ENCODE measurements around the gene TPSB2. TPM values are rescaled to one million over a fixed set of nuclear protein-coding genes. Genes with fewer than 3 reads are reported as not detected.
"Not testable (repeated sequence)": the region's sequence is repeated elsewhere in the genome, so short reads cannot be mapped to it uniquely, and the experiment has no call there.

Gene TPSB2
- total RNA-seq, 1 donor from 2014 or later, result 3.6 TPM

DNA sequence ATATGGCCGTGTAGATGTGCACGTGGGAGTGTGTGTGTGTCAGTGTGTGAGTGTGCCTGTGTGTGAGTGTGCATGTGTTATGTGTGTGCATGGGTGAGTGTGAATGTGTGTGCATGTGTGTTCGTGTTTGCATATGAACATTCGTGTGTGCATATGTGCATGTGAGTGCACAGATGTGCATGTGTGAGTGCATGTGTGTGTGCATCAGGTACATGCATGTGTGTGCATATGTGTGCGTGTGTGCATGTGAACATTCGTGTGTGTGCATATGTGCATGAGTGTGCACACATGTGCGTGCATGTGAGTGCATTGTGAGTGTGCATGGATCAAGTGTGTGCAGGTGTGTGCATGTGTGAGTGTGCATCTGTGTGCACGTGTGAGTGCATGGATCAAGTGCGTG lies 8.0 kb upstream of the TPSB2 start:
- TF ChIP-seq, protein P1, sequence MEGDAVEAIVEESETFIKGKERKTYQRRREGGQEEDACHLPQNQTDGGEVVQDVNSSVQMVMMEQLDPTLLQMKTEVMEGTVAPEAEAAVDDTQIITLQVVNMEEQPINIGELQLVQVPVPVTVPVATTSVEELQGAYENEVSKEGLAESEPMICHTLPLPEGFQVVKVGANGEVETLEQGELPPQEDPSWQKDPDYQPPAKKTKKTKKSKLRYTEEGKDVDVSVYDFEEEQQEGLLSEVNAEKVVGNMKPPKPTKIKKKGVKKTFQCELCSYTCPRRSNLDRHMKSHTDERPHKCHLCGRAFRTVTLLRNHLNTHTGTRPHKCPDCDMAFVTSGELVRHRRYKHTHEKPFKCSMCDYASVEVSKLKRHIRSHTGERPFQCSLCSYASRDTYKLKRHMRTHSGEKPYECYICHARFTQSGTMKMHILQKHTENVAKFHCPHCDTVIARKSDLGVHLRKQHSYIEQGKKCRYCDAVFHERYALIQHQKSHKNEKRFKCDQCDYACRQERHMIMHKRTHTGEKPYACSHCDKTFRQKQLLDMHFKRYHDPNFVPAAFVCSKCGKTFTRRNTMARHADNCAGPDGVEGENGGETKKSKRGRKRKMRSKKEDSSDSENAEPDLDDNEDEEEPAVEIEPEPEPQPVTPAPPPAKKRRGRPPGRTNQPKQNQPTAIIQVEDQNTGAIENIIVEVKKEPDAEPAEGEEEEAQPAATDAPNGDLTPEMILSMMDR (IDR thresholded peaks at IDR 0.05; ENCODE audit: borderline replicate concordance), result no peak
- intact Hi-C loops (cut with micrococcal nuclease), result no loop called here
- H3K36me3 ChIP-seq, result no peaks in the 10 kb centered on the region
- no peaks in the 10 kb centered on the region for H3K4me1 ChIP-seq
- no peak overlapping the region for H3K27ac ChIP-seq (replicated peaks)
- DNase-seq, result no peak
- no peaks in the 10 kb centered on the region for H3K27me3 ChIP-seq (ENCODE audit: low read depth)
- H3K4me3 ChIP-seq, result no peak overlapping the region
- no peaks in the 10 kb centered on the region for H3K9me3 ChIP-seq (replicated peaks)

DNA sequence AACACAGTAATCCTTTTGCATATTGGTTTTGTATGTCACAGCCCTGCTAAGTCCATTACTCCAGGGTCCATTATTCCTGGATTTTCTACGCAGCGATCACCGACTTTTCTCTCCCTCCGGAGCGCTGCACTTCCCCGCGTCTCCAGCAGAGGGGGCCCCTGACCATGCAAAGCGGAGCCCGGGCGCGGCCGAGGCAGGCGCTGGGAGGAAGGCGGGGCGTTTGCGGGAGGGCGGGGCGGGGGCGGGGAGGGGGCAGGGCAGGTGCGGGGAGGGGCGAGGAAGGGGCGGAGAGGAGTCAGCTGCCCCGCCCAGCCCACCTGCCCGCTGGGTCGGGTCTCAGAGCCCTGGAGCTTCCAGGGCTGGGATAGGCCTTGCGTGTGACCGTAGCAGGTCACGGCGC lies 6.7 kb upstream of the TPSB2 start:
- H3K27me3 ChIP-seq (ENCODE audit: low read depth); DNase-seq; H3K4me1 ChIP-seq; H3K4me3 ChIP-seq; H3K9me3 ChIP-seq (replicated peaks); H3K27ac ChIP-seq (replicated peaks); H3K36me3 ChIP-seq; intact Hi-C loops (cut with micrococcal nuclease): not testable (repeated sequence)

DNA sequence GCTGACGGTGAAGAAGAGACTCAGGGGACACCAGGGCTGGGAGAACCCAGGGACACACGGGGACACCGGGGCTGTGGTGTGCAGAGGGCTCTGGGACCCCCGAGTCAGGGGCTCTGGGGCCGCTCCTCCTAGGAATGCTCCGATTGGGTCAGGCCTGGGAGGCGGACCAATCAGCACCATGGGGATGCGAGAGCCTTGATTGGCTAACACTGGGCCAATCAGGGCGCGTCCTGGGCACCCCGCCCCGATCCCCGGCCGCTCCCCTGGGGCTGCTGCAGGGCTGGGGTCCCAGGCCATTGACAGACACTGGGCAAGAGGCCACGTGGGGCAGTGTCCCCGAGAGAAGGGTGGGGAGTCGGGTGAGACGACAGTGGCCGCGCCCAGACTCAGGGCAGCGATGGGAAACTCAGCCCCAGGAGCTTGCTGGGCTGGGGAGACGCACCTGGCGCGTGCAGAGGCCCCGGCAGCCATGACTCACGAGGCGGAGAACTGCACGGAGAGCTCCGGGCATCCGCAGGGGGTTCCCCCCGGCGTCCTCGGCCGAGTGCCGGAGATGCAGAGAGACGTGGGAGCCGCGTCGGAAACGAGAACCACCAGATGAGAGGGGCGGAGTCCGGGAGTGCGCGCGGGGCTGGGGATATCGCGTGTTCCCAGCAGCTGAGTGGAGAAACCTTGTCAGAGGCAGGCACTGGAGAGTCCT lies 2.2 kb upstream of the TPSB2 start:
- DNase-seq; H3K27ac ChIP-seq (replicated peaks); H3K9me3 ChIP-seq (replicated peaks); intact Hi-C loops (cut with micrococcal nuclease); H3K4me1 ChIP-seq; H3K27me3 ChIP-seq (ENCODE audit: low read depth); H3K4me3 ChIP-seq; H3K36me3 ChIP-seq: not testable (repeated sequence)

DNA sequence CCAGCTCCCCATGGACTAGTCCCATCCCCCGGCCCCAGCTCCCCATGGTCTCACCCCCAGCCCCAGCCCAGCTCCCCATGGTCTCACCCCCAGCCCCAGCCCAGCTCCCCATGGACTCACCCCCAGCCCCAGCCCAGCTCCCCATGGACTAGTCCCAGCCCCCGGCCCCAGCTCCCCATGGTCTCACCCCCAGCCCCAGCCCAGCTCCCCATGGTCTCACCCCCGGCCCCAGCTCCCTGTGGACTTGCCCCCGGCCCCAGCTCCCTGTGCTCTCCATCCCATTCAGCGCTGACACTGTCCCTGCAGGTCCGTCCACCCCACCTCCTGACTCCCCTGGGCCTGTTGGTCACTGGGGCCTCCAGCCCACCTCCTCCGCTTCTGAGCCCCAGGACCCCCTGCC lies 1.3 kb upstream of the TPSB2 start:
- intact Hi-C loops (cut with micrococcal nuclease); H3K4me1 ChIP-seq; DNase-seq; H3K4me3 ChIP-seq; H3K27ac ChIP-seq (replicated peaks); H3K9me3 ChIP-seq (replicated peaks); H3K27me3 ChIP-seq (ENCODE audit: low read depth); H3K36me3 ChIP-seq: not testable (repeated sequence)

DNA sequence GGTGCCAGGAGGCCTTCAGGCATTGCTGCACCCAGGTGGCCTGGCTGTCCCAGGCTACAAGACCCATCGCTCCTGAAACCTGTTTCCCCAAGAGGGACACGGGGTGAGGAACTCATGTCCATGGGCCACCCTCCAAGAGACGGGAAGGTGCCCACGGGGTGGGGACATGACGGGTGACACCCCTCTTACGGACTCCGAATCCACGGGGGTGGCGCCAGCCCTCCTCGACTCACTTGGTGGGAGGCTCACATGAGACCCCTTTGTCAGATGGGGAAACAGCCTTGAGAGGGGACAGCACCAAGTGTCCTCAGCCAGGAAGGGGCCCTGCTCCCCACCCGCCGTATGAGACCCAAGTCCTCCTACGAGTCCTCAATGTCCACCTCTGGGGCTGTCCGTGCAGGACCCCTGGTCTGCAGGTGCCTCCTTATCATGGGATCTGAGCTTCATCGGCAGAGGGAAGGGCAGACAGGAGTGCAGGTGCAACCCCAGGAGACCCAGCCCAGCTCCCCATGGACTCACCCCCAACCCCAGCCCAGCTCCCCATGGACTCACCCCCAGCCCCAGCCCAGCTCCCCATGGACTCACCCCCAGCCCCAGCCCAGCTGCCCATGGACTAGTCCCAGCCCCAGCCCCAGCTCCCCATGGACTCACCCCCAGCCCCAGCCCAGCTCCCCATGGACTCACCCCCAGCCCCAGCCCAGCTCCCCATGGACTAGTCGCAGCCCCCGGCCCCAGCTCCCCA lies 658 bp upstream of the TPSB2 start:
- H3K4me3 ChIP-seq; intact Hi-C loops (cut with micrococcal nuclease); H3K4me1 ChIP-seq; DNase-seq; H3K27ac ChIP-seq (replicated peaks); H3K9me3 ChIP-seq (replicated peaks); H3K27me3 ChIP-seq (ENCODE audit: low read depth); H3K36me3 ChIP-seq: not testable (repeated sequence)

DNA sequence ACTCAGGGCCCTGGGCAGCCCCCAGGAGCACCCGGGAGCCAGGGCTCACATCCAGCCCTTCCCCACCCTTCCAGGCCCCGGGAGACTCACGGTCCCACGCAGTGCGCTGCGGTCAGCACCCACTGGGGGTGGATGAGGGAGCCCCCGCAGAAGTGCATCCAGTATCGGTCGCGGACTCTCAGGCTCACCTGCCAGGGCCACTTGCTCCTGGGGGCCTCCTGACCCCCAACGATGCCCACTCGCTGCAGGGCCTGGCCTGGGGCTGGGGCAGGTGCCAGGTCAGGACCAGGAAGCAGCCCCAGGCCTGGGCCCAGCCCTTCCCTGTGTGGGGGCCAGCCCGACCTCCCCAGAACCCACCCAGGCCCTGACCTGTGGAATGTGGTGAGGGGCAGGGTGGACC lies 508 bp downstream of the TPSB2 start:
- H3K27ac ChIP-seq (replicated peaks); H3K9me3 ChIP-seq (replicated peaks); H3K36me3 ChIP-seq; H3K4me3 ChIP-seq; intact Hi-C loops (cut with micrococcal nuclease); DNase-seq; H3K27me3 ChIP-seq (ENCODE audit: low read depth); H3K4me1 ChIP-seq: not testable (repeated sequence)

DNA sequence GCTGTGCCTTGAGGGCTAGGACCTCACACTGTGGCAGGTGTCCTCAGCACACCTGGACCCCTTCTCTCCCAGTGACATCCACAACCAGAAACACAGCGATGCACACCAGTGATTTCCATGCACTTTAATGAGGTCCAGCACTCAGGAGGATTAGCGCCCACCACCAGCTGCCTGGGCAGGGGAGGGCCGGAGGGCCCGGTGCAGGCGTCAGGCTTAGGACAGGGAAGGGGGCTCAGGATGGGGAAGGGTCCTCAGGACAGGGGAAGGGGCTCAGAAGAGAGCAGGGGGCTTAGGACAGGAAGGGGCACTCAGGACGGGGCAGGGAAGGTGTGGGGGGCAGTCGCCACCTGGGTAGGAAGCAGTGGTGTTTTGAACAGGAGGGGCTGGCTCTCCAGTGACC lies 1.8 kb downstream of the TPSB2 start:
- H3K4me1 ChIP-seq; H3K27me3 ChIP-seq (ENCODE audit: low read depth); intact Hi-C loops (cut with micrococcal nuclease); DNase-seq; H3K36me3 ChIP-seq; H3K27ac ChIP-seq (replicated peaks); H3K4me3 ChIP-seq; H3K9me3 ChIP-seq (replicated peaks): not testable (repeated sequence)

DNA sequence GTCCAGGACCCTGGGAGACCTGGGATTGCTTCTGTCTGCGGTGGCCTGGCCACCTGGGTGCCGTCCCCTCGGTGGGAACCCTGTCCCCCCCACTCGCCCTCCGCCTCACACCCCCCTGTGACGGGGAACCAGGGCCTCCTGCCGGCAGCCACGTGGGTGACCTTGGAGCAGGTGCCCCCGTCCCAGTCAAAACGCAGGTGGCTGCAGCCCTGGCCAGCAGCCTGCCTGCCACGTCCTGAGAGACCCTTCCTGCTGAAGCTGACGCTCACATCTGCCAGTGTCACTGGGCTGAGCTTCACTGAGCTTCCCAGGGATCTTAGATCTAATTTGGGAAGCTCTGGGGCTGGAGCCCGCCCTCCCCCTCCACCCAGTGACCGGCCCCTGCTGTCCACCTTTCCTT lies 3.3 kb downstream of the TPSB2 start:
- H3K4me1 ChIP-seq; H3K4me3 ChIP-seq; H3K27ac ChIP-seq (replicated peaks); H3K27me3 ChIP-seq (ENCODE audit: low read depth); H3K9me3 ChIP-seq (replicated peaks); DNase-seq; intact Hi-C loops (cut with micrococcal nuclease); H3K36me3 ChIP-seq: not testable (repeated sequence)

DNA sequence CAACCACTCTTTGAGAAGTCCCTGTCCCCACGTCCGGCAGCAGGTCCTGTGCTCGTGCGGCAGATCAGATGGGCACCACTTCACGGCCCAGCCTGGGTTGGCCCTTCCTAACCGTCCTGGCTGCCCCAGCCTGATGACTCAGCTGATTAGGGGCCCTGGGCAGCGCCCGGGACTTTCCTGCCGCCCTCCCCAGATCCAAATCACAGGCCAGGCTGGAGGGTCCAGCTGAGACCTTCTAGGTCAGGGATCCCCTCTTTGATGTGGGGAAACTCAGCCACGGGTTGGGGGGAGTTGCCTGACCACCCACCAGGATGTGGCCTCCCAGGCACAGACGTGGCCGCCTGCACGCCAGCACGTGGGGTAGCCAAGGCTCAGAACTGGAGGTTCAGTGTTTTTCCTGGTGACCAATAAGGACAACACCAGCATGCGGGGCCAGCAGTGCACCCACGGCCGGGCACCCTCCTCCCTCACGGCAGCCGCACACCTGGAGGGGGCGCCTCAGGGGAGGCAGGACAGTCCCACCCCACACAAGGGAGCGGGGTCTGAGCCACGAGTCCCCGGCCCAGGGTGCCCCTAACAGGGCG lies 4.2 kb downstream of the TPSB2 start:
- DNase-seq; H3K27ac ChIP-seq (replicated peaks); intact Hi-C loops (cut with micrococcal nuclease); H3K27me3 ChIP-seq (ENCODE audit: low read depth); H3K36me3 ChIP-seq; H3K4me3 ChIP-seq; H3K4me1 ChIP-seq; H3K9me3 ChIP-seq (replicated peaks): not testable (repeated sequence)
